ENCODE measurements around the gene P3H3. TPM values are rescaled to one million over a fixed set of nuclear protein-coding genes. Genes with fewer than 3 reads are reported as not detected.

The P3H3 gene, protein sequence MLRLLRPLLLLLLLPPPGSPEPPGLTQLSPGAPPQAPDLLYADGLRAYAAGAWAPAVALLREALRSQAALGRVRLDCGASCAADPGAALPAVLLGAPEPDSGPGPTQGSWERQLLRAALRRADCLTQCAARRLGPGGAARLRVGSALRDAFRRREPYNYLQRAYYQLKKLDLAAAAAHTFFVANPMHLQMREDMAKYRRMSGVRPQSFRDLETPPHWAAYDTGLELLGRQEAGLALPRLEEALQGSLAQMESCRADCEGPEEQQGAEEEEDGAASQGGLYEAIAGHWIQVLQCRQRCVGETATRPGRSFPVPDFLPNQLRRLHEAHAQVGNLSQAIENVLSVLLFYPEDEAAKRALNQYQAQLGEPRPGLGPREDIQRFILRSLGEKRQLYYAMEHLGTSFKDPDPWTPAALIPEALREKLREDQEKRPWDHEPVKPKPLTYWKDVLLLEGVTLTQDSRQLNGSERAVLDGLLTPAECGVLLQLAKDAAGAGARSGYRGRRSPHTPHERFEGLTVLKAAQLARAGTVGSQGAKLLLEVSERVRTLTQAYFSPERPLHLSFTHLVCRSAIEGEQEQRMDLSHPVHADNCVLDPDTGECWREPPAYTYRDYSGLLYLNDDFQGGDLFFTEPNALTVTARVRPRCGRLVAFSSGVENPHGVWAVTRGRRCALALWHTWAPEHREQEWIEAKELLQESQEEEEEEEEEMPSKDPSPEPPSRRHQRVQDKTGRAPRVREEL
- not detected in 2 replicates for total RNA-seq

DNA sequence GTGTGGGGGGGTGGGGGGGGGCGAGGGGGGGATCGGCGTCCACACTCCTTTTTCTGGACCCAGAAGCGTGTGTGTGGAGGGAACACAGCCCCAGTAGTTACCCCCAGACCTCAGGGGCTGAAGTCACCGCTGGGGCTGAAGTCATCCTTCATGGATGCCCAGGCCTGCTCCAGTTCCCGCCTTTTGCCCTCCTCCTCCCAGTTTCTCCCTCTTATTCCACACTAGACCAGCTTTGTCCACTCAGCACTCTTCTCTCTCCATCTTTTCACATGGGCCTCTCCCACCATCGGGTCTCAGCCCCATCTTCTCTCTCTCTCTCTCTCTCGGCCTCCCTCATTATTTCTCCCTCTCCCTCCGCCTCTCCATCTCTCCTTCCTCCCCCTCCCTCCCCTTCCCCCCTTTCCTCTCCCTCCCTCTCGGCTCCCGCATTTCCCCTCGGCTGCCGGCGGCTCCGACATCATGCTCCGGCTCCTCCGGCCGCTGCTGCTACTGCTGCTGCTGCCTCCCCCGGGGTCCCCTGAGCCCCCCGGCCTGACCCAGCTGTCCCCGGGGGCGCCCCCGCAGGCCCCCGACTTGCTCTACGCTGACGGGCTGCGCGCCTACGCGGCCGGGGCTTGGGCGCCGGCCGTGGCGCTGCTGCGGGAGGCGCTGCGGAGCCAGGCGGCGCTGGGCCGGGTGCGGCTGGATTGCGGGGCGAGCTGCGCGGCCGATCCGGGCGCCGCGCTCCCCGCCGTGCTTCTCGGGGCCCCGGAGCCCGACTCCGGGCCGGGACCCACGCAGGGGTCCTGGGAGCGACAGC lies at the start of gene P3H3:
Gene P3H3 (plus strand): TSS at position 426 of the 799 bp plus-strand sequence. CDS start 34 bp downstream, at position 460.
- no peak within 1 kb of the TSS for H3K27ac Mint-ChIP-seq
- peak within 1 kb of the TSS; percentile 86 for H3K4me3 Mint-ChIP-seq
- H3K4me1 Mint-ChIP-seq: peaks cover 16% of the 10 kb centered on the region
- intact Hi-C loops (cut with micrococcal nuclease): loop anchor here (2.0 to 5.0 kb wide), 2 partner anchors 23 to 141 kb away; partner anchors contain the start of genes CDCA3 and ZNF384
- peaks cover 62% of the 10 kb centered on the region for H3K27me3 Mint-ChIP-seq
- ChIA-PET CTCF (interaction anchor here (1.5 kb wide), 1 partner anchor 75 kb away, joined by 5 read pairs; the partner anchor contains the start of gene MLF2), POLR2A (interaction anchor here (1.1 to 1.7 kb wide), 2 partner anchors 39 to 75 kb away, joined by 3 to 6 read pairs; partner anchors contain the start of genes MLF2 and TPI1)
- no peaks in the 10 kb centered on the region for H3K36me3 Mint-ChIP-seq (ENCODE audit: low read depth)
- TF ChIP-seq, protein P1, sequence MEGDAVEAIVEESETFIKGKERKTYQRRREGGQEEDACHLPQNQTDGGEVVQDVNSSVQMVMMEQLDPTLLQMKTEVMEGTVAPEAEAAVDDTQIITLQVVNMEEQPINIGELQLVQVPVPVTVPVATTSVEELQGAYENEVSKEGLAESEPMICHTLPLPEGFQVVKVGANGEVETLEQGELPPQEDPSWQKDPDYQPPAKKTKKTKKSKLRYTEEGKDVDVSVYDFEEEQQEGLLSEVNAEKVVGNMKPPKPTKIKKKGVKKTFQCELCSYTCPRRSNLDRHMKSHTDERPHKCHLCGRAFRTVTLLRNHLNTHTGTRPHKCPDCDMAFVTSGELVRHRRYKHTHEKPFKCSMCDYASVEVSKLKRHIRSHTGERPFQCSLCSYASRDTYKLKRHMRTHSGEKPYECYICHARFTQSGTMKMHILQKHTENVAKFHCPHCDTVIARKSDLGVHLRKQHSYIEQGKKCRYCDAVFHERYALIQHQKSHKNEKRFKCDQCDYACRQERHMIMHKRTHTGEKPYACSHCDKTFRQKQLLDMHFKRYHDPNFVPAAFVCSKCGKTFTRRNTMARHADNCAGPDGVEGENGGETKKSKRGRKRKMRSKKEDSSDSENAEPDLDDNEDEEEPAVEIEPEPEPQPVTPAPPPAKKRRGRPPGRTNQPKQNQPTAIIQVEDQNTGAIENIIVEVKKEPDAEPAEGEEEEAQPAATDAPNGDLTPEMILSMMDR (IDR thresholded peaks at IDR 0.05): no peak
- peak; percentile 29 for ATAC-seq (ENCODE audit: low read depth)
- no peaks in the 10 kb centered on the region for H3K9me3 Mint-ChIP-seq
- DNase-seq: no peak

DNA sequence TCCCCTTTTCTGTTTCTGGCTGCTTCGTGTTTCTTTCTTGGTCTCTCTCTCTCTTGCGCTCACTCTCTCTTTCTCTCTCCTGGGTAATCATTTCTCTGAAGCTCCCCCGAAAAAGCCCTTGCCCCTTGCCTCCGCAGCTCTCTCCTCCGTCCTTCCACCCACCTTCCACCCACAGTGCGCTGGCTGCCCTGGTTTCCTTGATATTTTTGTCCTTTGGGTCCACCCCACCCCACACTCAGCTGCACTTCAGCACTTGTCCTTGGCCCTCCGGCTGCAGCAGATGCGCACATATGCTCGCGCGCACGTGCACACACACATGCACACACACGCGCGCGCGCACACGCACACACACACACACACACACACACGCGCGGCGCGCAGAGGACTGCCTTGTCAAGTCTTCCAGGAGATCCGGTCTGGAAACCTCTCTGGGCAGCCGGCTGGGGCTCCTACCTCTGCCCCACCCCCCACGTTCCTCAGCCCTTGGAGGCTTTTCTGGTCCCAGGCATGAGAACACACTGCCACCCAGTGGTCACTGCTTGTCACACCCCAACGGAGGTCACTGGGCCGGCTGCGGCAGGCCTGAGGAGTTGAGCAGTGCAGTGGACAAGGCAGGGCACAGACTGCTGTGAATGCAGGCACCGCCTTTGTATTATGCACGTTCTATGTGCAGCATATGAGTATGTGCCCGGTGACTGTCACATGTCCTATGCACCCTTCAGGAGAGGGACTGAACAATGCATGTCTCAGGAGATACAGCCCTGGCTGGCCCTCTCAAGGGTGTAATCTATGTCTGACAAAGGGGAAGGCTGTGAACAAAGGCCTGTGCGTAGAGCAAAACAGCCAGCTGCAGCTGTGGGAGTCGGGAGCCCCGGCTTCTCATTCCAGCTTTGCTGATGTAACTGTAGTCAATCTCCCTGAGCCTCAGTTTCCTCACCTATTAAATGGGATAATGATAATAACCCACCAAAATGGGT lies 49.3 kb upstream of the P3H3 start:
- TF ChIP-seq, protein P1 (IDR thresholded peaks at IDR 0.05): peak; percentile 68
- ATAC-seq (ENCODE audit: low read depth) (peak; percentile 98), DNase-seq (peak; percentile 77)
- POLR2A ChIA-PET: interaction anchor here (0.5 to 1.1 kb wide), 5 partner anchors 12 to 173 kb away, joined by 3 to 9 read pairs (median 4); partner anchors contain the start of genes MLF2 and PTMS
- H3K27ac Mint-ChIP-seq: peak overlapping the region; percentile 4
- H3K27me3 Mint-ChIP-seq: peaks cover 42% of the 10 kb centered on the region
- intact Hi-C loops (cut with micrococcal nuclease): loop anchor here (1.0 to 2.0 kb wide), 8 partner anchors 13 to 225 kb away; partner anchors contain the start of genes MLF2, PTMS and ZNF384
- peak overlapping the region; percentile 74 for H3K4me3 Mint-ChIP-seq
- CTCF ChIA-PET: interaction anchor here (0.6 to 4.9 kb wide), 12 partner anchors 13 to 225 kb away, joined by 3 to 44 read pairs (median 4); partner anchors contain the start of genes LPAR5, MLF2 and PTMS
- H3K4me1 Mint-ChIP-seq: peaks cover 9% of the 10 kb centered on the region
- H3K36me3 Mint-ChIP-seq (ENCODE audit: low read depth): no peaks in the 10 kb centered on the region
- no peaks in the 10 kb centered on the region for H3K9me3 Mint-ChIP-seq

DNA sequence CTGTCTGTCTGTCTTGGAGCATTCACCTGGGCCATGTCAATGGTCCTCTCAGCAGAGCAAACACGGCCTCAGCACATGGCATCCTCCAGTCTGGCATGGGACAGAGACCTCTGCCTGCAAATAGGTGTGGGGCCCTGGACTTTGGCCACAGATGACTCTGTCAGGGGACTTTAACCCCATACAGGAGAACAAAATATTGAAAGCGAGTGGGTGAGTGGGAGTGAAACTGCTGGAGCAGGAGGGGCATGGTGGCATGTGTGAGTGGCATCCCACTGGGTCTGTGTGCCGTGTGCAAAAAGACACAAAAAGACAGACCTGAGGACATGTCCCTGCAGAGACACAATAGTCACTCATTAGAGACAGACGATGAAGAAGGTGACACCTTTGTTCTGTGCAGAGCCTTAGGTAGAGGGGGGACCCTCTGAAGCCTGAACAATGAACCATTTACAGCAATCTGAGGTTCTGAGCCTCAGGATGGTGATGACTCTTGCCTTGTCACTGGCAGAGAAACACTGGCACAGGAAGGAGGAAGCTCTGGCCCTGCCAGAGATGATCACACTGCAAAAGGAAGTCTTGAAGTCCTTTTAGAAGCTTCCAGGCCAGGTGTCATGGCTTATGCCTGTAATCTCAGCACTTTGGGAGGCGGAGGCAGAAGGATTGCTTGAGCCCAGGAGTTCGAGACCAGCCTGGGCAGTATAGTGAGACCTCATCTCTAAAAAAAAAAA lies 48.3 kb upstream of the P3H3 start:
- no peak overlapping the region for H3K4me3 Mint-ChIP-seq
- no peak overlapping the region for H3K27ac Mint-ChIP-seq
- POLR2A ChIA-PET: interaction anchor here (1.8 kb wide), 1 partner anchor 27 kb away, joined by 13 read pairs; the partner anchor contains the start of gene MLF2
- ATAC-seq (ENCODE audit: low read depth) (no peak), DNase-seq (no peak)
- intact Hi-C loops (cut with micrococcal nuclease): loop anchor here (1.0 to 2.0 kb wide), 8 partner anchors 14 to 226 kb away; partner anchors contain the start of genes MLF2, PTMS and ZNF384
- CTCF ChIA-PET: interaction anchor here (1.1 to 4.9 kb wide), 6 partner anchors 13 to 216 kb away, joined by 3 to 44 read pairs (median 4); partner anchors contain the start of gene MLF2
- H3K36me3 Mint-ChIP-seq (ENCODE audit: low read depth): no peaks in the 10 kb centered on the region
- peaks cover 9% of the 10 kb centered on the region for H3K4me1 Mint-ChIP-seq
- peaks cover 34% of the 10 kb centered on the region for H3K27me3 Mint-ChIP-seq
- H3K9me3 Mint-ChIP-seq: no peaks in the 10 kb centered on the region
- TF ChIP-seq, protein P1 (IDR thresholded peaks at IDR 0.05): no peak
